HG03439 (cell line): ENCODE measurements around the gene ERP27.

Experiments
- ATAC-seq: cut with Tn5 transposase; IDR thresholded peaks from one replicate; pipeline ENCODE4 v1.9.1; 2021; ENCODE audit warnings: mild to moderate bottlenecking, moderate library complexity; ENCODE audit not compliant: unreplicated experiment

Gene ERP27

DNA sequence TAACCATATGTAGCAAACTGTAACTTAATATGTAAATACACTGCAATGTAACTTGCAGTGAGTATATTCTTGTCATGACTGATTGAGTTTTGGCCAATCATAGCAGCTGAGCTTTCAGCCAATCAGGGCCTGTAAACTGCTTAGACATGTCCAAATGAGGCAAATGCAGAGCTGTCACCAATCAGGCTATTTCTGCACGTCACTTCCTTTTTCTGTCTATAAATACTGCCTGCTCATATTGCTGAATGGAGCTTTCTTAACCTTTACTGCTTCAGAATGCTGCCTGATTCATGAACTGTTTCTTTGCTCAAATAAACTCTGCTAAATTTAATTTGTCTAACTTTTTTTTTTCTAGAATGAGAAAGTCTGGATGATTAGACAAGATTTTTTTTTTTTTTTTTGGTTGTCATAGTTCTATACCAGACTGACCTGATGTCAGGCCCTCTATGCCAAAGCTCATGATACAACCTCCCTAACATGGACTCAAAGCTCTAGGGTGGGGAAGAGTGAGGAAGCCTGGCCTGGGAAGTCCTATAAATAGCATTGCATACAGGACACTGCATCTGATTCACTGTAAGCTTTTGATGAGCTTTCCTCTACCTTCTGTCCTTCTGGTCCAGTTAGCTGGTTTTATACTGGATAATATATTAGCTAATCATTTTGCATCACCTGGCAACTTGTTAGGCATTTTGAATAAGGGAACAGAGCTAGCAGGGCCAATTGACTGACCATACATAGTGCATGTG is 64.7 kb downstream of the ERP27 start:
- ATAC-seq: no peak

DNA sequence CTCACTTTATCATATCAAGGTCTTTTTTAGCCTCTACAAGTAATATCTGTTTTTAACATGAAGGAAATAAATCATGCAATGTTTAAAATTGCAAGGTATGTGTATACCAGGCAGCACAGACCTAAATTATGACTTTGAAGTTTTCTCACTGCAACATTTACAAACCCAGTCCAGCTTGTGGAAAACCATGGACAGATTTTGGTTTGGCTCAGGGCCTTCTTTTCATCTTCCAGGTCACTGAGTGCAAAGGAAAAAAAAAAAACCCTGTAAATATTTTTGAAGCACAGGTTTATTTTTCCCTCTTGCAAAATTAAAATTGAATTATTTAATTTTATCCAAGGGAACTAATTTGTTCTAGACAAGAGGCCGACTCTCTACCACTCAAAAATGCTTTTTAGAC is 66.5 kb downstream of the ERP27 start:
- no peak for ATAC-seq

DNA sequence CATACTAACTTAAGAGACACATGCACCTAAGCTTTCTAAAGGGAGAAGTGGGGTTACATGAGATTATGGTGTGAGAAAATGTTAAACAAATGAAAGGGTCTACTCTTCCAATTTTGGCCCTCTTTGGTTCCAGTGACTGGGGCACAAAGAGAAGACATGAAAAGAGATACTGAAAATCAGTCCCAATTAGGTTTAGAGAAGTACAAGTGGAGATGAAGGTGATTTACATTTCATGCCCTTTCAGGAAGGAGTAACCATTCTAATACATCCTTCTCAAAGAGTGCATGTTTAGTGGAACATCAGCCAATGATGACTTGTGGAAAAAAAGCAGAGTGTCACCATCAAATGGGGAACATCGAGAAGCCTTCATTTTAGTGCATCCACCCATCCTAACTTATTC is 67.1 kb downstream of the ERP27 start:
- no peak for ATAC-seq

DNA sequence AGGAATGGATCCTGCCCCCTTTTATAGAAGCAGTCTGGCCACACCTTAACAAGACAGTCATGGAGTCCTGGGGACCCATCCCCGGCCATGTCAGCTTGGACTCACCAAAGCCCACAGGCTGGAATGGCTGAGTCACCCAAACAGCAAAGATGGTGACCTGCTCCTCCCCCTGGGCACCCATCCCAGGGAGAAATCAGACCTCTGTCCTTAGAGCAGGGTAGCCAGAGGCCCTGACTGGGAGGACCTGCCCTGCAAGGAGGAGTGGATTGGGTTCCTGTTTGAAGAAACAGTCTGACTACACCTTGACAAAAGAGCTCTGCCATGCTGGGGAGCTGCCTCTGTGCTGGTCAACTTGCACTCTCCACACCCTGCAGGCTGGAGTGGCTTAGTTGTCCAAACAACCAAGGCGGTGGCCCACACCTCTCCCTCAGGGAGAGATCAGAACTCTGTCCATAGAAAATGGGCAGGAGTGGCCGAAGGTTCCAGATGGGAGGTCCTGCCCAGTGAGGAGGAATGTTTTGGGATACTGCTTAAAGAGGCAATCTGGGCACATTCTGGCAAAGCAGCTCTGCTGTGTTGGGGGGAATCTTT is 69.3 kb downstream of the ERP27 start:
- ATAC-seq: no peak
